K562 (cell line): ENCODE data around the gene ATP5F1D. TPM values are rescaled to one million over a fixed set of nuclear protein-coding genes. Genes with fewer than 3 reads are reported as not detected.

ENCODE experiments used
- BRD4 ChIP-seq: fragments of 200-600 bp; sonication (generic); IDR thresholded peaks from 2 replicates; pipeline ENCODE4 v1.6.1; 2017; ENCODE audit warnings: inconsistent platforms
- HNRNPK ChIP-seq: fragments of 200-400 bp; formaldehyde crosslinking; IDR thresholded peaks from one replicate; pipeline ENCODE4 v1.6.1; 2018; ENCODE audit warnings: mild to moderate bottlenecking, low read depth, low read length; ENCODE audit not compliant: poor library complexity, severe bottlenecking
- IFI16 ChIP-seq: fragments of 250-450 bp; sonication (Bioruptor Pico); IDR thresholded peaks from 2 replicates; pipeline ENCODE4 v2.1.2; 2022; ENCODE audit warnings: mild to moderate bottlenecking, inconsistent platforms
- KAT2B ChIP-seq: IDR thresholded peaks from one replicate; pipeline ENCODE4 v1.6.1; 2012; ENCODE audit warnings: low read depth, mild to moderate bottlenecking, control low read depth, inconsistent platforms, low read length, moderate library complexity
- MAFK ChIP-seq: IDR thresholded peaks from 2 replicates; pipeline ENCODE4 v1.6.1; 2011; ENCODE audit warnings: low read length, improper control_type of control experiment
- NR4A1 ChIP-seq, 2 experiments: fragments of 250-450 bp in 1 of 2; fragments of 450-650 bp in 1 of 2; sonication (Bioruptor Pico) in 1 of 2; IDR thresholded peaks; 2 replicates each; pipeline versions ENCODE4 v1.4.0 to v1.6.1; 2016 to 2020; ENCODE audit warnings: mild to moderate bottlenecking in 2 of 2, missing compliant biosample characterization in 1 of 2, missing genetic modification characterization in 1 of 2, moderate library complexity in 1 of 2
- PRPF4 ChIP-seq: fragments of 200-400 bp; formaldehyde crosslinking; IDR thresholded peaks from one replicate; pipeline ENCODE4 v1.6.1; 2017; ENCODE audit warnings: low read length, low read depth, mild to moderate bottlenecking; ENCODE audit not compliant: insufficient read depth, poor library complexity, severe bottlenecking
- TEAD1 ChIP-seq, 2 experiments: fragments of 450-650 bp in 1 of 2; sonication (generic) in 1 of 2; formaldehyde crosslinking; IDR thresholded peaks; 2 replicates each; pipeline versions ENCODE4 v1.4.0 to v1.8.0; 2020 to 2022; ENCODE audit warnings: mild to moderate bottlenecking in 2 of 2, missing genetic modification reagents in 1 of 2
- ZBTB40 ChIP-seq, 2 experiments: fragments of 450-650 bp in 1 of 2; sonication (generic) in 1 of 2; formaldehyde crosslinking in 1 of 2; IDR thresholded peaks; 2 replicates each; pipeline versions ENCODE4 v1.7.1 to v1.9.0; 2016 to 2022; ENCODE audit warnings: inconsistent platforms in 1 of 2, mild to moderate bottlenecking in 1 of 2, missing genetic modification reagents in 1 of 2
- ZKSCAN1 ChIP-seq: fragments of 150-350 bp; IDR thresholded peaks from 2 replicates; pipeline ENCODE4 v1.6.1; 2016; ENCODE audit warnings: low read depth, low read length
- ZNF324 ChIP-seq: fragments of 250-450 bp; sonication (Bioruptor Pico); IDR thresholded peaks from 2 replicates; pipeline ENCODE4 v1.4.0; 2020; ENCODE audit warnings: mild to moderate bottlenecking
- ZNF445 ChIP-seq: fragments of 250-450 bp; sonication (Bioruptor Pico); IDR thresholded peaks from 2 replicates; pipeline ENCODE4 v1.4.0; 2020; ENCODE audit warnings: low read depth, mild to moderate bottlenecking, moderate library complexity
- ZNF79 ChIP-seq: fragments of 250-450 bp; sonication (Bioruptor Pico); IDR thresholded peaks from 2 replicates; pipeline ENCODE4 v1.4.0; 2020; ENCODE audit warnings: low read depth, mild to moderate bottlenecking, moderate library complexity
- polyA plus RNA-seq, 8 experiments: library from polyadenylated mRNA; depleted of rRNA in 4 of 8; stranded (reverse) in 5 of 8; unstranded in 3 of 8; fragments of >200 nt; fragmentation: Nextera tagmentation in 2 of 8; fragmentation: Illumina TruSeq in 1 of 8; extraction: Ambion mirVana in 2 of 8; extraction: Trizol in 1 of 8; gene quantifications; 2 replicates each; pipeline versions ENCODE4 v1.2.1 to v1.2.3, GENCODE V29; 2011 to 2014; ENCODE audit warnings: inconsistent platforms in 1 of 8, missing spikeins in 1 of 8
- total RNA-seq, 7 experiments: library from RNA; depleted of rRNA in 6 of 7; stranded (reverse); fragments of >200 nt in 6 of 7; fragmentation: Illumina TruSeq in 2 of 7; extraction: Trizol in 2 of 7; gene quantifications; 2 replicates each; pipeline versions ENCODE4 v1.2.1 to v1.2.3, GENCODE V29; 2011 to 2021; ENCODE audit warnings: low replicate concordance in 1 of 7
- TF ChIP-seq, protein P1 (sequence below): sonication (generic); formaldehyde crosslinking; IDR thresholded peaks from 2 replicates; pipeline ENCODE4 v1.4.0; 2020; ENCODE audit warnings: mild to moderate bottlenecking, missing genetic modification reagents

Gene ATP5F1D
- total and polyA plus RNA-seq, 9 of the 15 experiments (the other 6 are each of a cell fraction or from before 2014, with no cell fraction given) = 3.9 to 409 (median 36.8) TPM

DNA sequence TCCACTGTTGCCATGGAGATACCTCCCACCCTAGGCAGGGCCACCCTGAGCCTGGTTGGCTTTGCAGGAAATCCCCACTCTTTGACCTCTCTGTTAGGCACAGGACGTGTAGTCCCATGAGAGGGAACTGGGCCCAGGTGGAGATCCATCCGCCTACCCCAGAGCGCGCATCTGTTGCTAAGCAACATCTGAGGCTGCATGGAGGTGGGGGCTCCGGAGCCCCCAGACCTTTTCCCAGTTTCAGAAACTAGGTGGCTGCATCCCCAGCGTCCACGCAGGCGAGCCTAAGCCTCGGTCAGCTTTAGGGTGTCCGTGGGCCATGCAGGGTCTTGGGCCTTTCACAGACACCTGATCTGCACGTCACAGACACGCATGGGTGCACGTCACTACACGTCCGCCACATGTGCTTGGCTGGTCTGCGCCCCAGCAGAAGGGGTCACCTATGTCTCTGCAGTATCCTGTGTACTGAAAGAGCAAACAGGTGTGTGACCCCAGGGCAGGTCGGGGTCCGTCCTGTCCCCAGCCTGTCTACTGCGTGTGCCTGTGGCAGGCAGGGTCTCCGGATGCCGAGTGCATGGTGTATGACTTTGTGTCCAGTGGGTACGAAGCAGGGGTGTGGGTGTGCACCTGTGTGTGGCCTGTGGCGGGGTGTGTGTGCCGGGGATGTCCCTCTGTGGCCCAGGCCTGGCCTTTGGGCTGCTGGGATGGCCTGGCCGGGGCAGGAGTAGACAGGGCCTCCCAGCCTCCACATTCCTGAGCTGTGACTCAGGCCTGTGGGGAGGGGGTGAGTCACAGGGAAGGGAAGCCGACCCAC, 23.5 kb downstream of the ATP5F1D start (continued):
- TF ChIP-seq ZBTB40 (IDR thresholded peaks at IDR 0.05) = no peak
- no peak for TF ChIP-seq ZBTB40 (CRISPR knock-in tag; IDR thresholded peaks at IDR 0.05)
- no peak for TF ChIP-seq ZNF79 (CRISPR knock-in tag)
- no peak for TF ChIP-seq BRD4
- no peak for TF ChIP-seq ZNF445 (CRISPR knock-in tag)
- no peak for TF ChIP-seq NR4A1 (CRISPR knock-in tag; IDR thresholded peaks at IDR 0.05)
- no peak for TF ChIP-seq NR4A1 (tag; IDR thresholded peaks at IDR 0.05)
- TF ChIP-seq MAFK = no peak
- no peak; the same call in 1 of the 2 replicates for TF ChIP-seq ZKSCAN1
- no peak for TF ChIP-seq PRPF4
- no peak for TF ChIP-seq ZNF324 (CRISPR knock-in tag)
- TF ChIP-seq HNRNPK = no peak
- TF ChIP-seq, protein P1, sequence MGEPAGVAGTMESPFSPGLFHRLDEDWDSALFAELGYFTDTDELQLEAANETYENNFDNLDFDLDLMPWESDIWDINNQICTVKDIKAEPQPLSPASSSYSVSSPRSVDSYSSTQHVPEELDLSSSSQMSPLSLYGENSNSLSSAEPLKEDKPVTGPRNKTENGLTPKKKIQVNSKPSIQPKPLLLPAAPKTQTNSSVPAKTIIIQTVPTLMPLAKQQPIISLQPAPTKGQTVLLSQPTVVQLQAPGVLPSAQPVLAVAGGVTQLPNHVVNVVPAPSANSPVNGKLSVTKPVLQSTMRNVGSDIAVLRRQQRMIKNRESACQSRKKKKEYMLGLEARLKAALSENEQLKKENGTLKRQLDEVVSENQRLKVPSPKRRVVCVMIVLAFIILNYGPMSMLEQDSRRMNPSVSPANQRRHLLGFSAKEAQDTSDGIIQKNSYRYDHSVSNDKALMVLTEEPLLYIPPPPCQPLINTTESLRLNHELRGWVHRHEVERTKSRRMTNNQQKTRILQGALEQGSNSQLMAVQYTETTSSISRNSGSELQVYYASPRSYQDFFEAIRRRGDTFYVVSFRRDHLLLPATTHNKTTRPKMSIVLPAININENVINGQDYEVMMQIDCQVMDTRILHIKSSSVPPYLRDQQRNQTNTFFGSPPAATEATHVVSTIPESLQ (CRISPR knock-in tag) = 0 out of 2 replicates have a peak, but pooled peaks have one; percentile 23
- peak; percentile 98 to 100 for TF ChIP-seq TEAD1 (CRISPR knock-in tag; IDR thresholded peaks at IDR 0.05)
- TF ChIP-seq KAT2B = no peak
- no peak for TF ChIP-seq IFI16
